Nephron progenitor cell (in vitro differentiated cells): ENCODE measurements around the gene AHRR.
A peak's percentile ranks its signal among the peaks of the same experiment; 100 is the strongest.

Experiments used
- DNase-seq: peaks from one replicate; pipeline ENCODE4 v3.0.0; 2021
- H3K27ac Mint-ChIP-seq: 2 replicates; pipeline ENCODE4 v1.8.0; 2021; ENCODE audit warnings: mild to moderate bottlenecking, moderate library complexity, mixed read lengths
- H3K27me3 Mint-ChIP-seq: 2 replicates; pipeline ENCODE4 v1.8.0; 2021; ENCODE audit warnings: mild to moderate bottlenecking, low read depth, mixed read lengths; ENCODE audit not compliant: poor library complexity
- H3K36me3 Mint-ChIP-seq: 2 replicates; pipeline ENCODE4 v1.8.0; 2021; ENCODE audit warnings: low read depth, mixed read lengths
- H3K4me1 Mint-ChIP-seq: 2 replicates; pipeline ENCODE4 v1.8.0; 2021; ENCODE audit warnings: mixed read lengths
- H3K4me3 Mint-ChIP-seq: 2 replicates; pipeline ENCODE4 v1.8.0; 2021; ENCODE audit warnings: mild to moderate bottlenecking, moderate library complexity, mixed read lengths
- H3K9me3 Mint-ChIP-seq: 2 replicates; pipeline ENCODE4 v1.8.0; 2021; ENCODE audit warnings: mild to moderate bottlenecking, moderate library complexity, mixed read lengths
- CTCF ChIP-seq: fragments of 200-600 bp; sonication (generic); IDR thresholded peaks from 2 replicates; pipeline ENCODE4 v1.5.0; 2021; ENCODE audit warnings: antibody characterized with exemption

AHRR gene

GRCh38 chr5:329768-330167, 8.3 kb downstream of the AHRR start:
- H3K9me3 Mint-ChIP-seq, result no peaks in the 10 kb centered on the region
- H3K27ac Mint-ChIP-seq, result no peak overlapping the region

GRCh38 chr5:332843-333242, 11.3 kb downstream of the AHRR start:
- Mint-ChIP-seq H3K27ac (no peak overlapping the region), H3K4me1 (no peaks in the 10 kb centered on the region), H3K9me3 (no peaks in the 10 kb centered on the region), H3K36me3 (no peaks in the 10 kb centered on the region), H3K27me3 (peaks cover 67% of the 10 kb centered on the region), H3K4me3 (no peak overlapping the region)
- TF ChIP-seq CTCF, result no peak
- no peak for DNase-seq

More at GRCh38 chr5:329768-330167, 8.3 kb downstream of the AHRR start:
- DNase-seq, result no peak
- Mint-ChIP-seq H3K4me1 (no peaks in the 10 kb centered on the region), H3K4me3 (no peak overlapping the region), H3K36me3 (no peaks in the 10 kb centered on the region), H3K27me3 (peaks cover 73% of the 10 kb centered on the region)
- TF ChIP-seq CTCF, result no peak

- DNase-seq, result no peak
- no peaks in the 10 kb centered on the region for H3K36me3 Mint-ChIP-seq
- H3K4me1 Mint-ChIP-seq, result no peaks in the 10 kb centered on the region
- H3K4me3 Mint-ChIP-seq, result no peak overlapping the region
- H3K9me3 Mint-ChIP-seq, result no peaks in the 10 kb centered on the region
- no peak overlapping the region for H3K27ac Mint-ChIP-seq
- TF ChIP-seq CTCF, result no peak
- H3K27me3 Mint-ChIP-seq, result peaks cover 56% of the 10 kb centered on the region
Observed at GRCh38 chr5:333945-334344, 12.4 kb downstream of the AHRR start.

GRCh38 chr5:334903-335739, 13.6 kb downstream of the AHRR start:
- peaks cover 52% of the 10 kb centered on the region for H3K27me3 Mint-ChIP-seq
- H3K4me1 Mint-ChIP-seq, result no peaks in the 10 kb centered on the region
- no peak overlapping the region for H3K4me3 Mint-ChIP-seq

GRCh38 chr5:335740-336038, 14.2 kb downstream of the AHRR start:
- no peak for TF ChIP-seq CTCF
- H3K4me1 Mint-ChIP-seq, result no peaks in the 10 kb centered on the region
- H3K27me3 Mint-ChIP-seq, result peaks cover 46% of the 10 kb centered on the region
- no peaks in the 10 kb centered on the region for H3K9me3 Mint-ChIP-seq
- no peaks in the 10 kb centered on the region for H3K36me3 Mint-ChIP-seq
- no peak overlapping the region for H3K27ac Mint-ChIP-seq
- no peak overlapping the region for H3K4me3 Mint-ChIP-seq
- no peak for DNase-seq

More at GRCh38 chr5:334903-335739, 13.6 kb downstream of the AHRR start:
- no peak overlapping the region for H3K27ac Mint-ChIP-seq
- no peak for TF ChIP-seq CTCF
- H3K9me3 Mint-ChIP-seq, result no peaks in the 10 kb centered on the region
- DNase-seq, result no peak
- H3K36me3 Mint-ChIP-seq, result no peaks in the 10 kb centered on the region

- Mint-ChIP-seq H3K4me3 (no peak overlapping the region), H3K36me3 (peaks cover under 1% of the 10 kb centered on the region), H3K9me3 (peaks cover 18% of the 10 kb centered on the region), H3K4me1 (peaks cover 1% of the 10 kb centered on the region), H3K27ac (no peak overlapping the region), H3K27me3 (peaks cover 47% of the 10 kb centered on the region)
- TF ChIP-seq CTCF, result peak; percentile 30
- DNase-seq, result no peak
Observed at GRCh38 chr5:337563-338130, 16.1 kb downstream of the AHRR start.
